NCI-H510A treated with DMSO at 0.1 percent for 48 hours (cell line): ENCODE results near the gene PCDH9.

Experiments
- DNase-seq: peaks from one replicate; lab custom pipeline; 2025; lab: John Stamatoyannopoulos, UW

The PCDH9 gene

DNA sequence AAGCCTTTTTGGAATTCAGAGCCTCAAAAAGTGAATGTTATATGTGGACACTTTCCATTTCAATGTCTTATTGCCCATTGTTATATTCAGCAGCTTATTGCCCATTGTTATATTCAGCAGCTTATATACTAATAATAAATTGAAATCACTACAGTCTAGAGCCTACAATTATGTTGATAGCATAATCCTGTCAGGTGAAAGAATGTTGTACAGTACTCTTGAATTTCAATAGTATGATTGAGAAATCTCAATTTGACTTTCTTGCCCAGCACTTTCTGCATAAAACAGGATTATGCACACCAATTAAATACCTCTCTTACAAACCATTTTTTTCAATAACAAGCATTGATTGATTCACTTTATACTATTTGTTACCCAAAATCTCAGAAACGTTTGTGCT, 260.8 kb downstream of the PCDH9 start:
- no peak for DNase-seq

DNA sequence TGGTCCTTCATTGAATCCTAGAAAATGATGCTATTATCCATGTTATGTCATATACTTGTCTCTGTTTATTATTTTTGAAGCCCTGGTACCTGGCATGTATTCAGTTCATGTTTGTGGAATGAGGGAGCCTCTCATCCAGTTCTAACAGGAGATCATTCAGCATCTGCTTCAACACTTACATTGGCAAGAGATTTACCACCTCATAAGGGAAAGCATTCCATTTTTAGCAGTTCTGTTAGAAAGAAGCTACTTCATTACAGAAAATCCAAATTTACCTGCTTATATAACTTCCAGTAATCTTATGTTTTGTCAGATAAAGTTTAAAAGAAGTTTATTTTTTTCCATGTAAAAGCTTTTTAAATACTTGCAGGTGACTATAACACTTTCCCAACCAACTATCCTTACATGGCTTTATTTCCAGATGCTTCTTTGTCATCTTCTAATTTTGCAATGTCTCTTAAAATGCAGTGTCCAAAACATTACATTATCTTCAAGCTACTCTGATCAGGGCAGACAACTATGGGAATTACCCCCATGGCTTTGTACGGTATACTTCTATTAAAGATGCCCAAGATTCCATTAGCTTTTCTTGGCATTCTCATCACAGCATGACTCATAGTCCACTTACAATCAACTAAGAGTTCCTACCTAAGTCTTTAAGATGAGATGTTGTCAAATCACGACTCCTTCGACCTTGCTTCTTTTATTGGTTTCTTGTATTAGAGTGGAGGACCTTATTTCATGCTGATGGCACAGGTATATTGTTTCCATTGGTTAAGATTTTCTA, 262.1 kb downstream of the PCDH9 start:
- no peak for DNase-seq

DNA sequence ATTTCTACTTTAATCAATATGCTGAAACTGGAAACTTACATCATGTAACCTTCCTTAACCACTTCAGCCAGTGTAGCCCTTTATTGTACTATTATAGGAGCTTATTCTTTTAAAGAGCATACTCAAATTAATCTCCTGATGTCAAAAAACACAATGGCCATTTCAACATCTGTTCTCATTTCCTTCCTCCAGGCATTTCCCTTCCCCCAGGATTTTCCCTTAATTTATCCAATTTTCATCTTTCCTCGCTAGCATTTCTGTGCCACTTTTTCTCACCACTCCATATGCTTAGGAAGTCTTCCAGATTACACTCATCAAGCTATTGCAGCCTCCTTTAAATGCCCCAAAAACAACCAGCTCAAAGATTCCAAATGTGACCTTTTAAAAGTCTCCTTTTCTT, 265.0 kb downstream of the PCDH9 start:
- DNase-seq = no peak

DNA sequence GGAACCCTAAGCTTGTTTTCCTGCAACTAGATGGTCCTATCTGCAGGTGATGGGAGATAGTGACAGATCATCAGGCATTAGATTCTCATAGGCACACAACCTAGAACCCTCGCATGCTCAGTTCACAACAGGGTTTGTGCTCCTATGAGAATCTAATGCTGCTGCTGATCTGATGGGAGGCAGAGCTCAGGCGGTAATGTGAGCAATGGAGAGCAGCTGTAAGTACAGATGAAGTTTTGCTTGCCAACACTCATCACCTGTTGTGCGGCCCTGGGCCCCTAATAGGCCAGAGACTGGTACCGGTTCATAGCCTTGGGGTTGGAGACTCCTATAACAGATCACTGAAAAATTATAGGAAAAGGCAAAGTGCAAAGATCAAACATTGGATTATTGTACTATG, 267.2 kb downstream of the PCDH9 start:
- DNase-seq = no peak

DNA sequence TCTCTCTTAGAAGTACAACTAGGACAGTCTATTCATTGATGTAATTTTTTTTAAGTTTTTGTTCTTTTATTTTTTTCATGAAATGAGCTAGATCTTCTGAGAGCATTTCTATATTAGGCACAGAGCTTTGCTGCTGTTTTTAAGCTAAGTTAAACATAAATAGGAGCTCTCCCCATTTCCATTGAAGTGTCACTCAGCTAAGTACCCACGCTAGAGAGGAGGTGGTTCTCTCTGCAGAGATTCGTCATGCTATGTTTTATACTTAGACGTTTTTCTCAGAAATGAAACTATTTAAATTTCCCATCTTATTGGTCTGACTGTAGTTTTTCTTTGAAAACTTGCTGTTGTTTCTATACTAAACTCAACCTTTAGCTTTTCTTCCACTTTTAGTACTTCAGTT, 271.5 kb downstream of the PCDH9 start:
- DNase-seq = no peak

DNA sequence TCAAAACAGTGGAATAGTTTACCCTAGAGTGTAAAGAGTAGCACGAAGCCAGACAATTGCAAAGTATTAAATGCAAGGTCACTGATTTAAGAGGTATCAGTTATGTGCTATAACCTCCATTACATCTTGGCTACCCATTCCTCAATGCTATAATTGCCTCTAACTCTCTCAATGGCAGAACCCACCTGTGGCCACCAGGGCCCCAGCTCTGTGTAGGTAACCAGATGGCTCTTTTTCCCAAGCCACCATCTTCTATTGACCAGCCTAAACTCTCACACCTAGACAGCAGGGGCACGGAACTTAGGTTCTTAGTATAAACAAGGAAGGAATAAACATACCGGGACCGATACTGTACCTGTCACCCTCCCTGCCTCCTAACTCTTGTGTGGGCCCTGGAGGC, 277.6 kb downstream of the PCDH9 start:
- no peak for DNase-seq

DNA sequence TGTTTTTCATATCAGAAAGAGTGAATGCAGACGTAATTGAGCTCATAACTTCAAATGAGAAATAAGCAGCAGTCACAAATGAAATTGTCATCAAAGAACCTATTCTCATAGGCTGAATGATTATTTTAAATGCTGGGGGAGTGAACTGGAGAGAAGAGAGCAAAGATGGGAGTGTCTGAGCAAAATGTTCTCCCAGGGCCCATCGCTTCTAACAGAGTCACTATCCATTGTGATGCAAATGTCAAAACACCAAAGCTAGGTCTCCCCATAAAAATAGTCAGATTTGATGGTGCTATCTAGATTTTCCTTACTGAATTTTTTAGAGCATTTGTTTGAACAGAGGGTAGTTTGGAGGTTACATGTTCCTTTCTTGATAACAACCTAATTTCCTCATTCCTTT, 278.7 kb downstream of the PCDH9 start:
- DNase-seq = no peak

DNA sequence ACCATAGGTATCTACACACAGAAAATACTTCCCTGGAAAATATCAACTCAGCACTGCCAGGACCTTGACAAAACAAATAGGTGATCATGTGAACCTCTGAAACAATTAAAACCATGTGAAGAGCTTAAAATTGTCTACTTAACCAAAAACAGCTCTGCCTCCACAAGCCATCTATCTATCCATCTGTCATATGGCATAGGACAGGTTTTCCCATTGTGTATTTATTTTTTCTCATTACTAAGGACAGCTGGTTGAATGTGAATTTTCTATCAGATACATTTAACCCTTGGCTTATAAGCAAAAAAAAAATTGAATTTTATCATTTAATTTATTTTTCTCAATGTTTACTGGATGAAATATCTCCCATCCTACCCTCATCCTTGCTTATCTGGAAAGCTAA, 279.5 kb downstream of the PCDH9 start:
- no peak for DNase-seq

DNA sequence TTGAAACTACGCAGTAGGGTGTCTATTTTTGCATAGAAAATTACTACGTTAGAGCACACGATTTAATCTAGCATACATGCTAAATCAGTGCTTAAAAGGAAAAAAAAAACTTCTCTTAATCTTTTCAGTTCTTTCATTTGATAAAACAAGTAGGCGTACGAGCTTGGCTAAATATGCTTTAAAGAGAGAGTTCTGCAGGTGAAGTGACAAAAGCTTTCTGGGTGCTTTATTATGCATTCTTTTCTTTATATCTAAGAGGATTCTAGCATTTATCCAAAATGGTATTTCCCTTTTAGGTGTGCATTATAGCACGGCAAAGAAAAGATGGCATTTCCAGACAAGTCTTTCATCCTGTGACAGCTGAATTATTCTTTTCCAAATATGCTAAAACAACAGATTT, 281.2 kb downstream of the PCDH9 start:
- DNase-seq = no peak

DNA sequence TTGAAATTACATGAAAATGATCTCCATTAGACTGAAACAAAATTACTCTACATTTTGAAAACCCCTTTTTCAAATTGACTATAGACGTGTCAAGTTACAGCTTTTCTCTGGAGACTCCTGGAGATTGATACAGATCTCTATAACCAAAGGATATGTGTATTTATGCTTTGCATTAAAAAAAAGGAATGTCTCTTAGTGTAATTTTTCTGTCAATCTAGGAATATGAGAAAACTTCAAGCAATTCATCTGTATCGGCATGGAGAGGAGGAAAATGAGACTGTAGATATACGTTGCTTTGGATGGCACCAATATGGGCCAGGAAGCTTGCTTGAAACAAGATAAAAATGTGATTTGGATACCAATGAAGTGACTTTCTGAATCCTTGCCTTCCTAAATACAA, 286.6 kb downstream of the PCDH9 start:
- no peak for DNase-seq

DNA sequence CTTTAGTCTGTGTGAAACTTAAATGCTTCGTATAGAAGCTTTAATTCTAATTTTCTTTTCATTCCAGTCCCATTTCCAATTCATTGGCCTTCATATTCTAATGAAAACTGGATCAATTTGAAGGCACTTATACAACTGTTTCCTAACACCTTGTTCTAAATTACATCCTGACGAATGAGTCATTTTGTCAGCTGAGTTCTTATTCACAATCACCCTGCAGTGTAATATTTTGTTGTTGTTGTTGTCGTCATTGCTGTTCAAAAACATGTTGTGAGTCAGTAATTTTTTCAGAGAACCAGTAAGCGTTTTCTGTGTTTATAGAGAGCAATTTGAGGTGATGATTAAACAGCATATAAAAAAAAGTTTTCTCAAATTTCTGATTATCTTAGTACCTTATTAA, 290.0 kb downstream of the PCDH9 start:
- DNase-seq = no peak

DNA sequence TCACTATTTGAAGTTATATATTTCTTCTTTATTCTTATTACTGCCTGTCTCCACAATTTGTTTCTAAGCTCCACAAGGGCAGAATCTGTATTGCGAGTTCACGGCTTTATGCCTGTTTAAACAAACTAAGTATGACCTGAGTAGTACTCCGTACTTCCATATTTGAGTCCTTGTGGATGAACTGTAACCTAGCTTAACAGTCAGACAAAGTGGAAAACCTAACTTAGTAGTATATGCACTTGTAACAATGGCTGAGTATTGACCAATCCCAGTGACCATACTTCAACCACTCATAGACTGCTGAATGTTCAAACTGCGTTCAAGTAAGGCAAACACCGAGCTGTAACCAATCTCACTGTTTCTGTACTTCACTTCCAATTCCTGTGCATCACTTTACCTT, 292.7 kb downstream of the PCDH9 start:
- no peak for DNase-seq

DNA sequence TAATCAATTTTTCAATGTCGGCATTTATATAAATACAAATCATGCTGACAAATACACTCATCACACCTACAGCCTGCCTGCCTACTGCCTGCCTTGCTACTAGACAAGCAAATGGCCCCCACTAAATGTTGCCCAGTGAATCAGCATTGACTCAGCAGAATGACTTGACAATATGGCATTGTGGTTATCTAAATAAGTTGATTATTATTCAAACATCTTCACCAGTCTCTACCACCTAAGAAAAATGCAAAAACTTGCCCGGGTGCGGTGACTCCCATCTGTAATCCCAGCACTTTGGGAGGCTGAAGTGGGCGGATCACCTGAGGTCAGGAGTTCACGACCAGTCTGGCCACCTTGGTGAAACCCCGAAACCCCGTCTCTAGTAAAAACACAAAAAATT, 296.1 kb downstream of the PCDH9 start:
- DNase-seq = no peak

DNA sequence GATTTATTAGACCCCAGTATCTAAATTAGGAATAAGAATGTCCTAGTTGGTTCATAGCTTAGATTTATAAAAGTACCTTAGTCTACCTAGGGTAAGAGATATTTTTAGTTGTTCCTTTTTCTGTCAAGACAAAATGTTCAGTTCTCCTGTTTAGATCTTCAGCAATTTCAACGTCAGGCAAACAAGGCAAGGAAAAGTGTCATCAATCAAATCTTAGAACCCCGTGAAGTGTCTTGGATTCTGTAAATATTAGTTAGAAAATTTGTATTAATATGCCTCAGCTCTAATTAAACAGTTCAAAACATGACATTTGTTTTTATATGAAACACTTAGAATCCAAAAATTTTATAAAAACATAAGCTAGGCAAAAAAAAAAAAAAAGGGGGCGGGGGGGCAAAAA, 296.6 kb downstream of the PCDH9 start:
- DNase-seq = no peak

DNA sequence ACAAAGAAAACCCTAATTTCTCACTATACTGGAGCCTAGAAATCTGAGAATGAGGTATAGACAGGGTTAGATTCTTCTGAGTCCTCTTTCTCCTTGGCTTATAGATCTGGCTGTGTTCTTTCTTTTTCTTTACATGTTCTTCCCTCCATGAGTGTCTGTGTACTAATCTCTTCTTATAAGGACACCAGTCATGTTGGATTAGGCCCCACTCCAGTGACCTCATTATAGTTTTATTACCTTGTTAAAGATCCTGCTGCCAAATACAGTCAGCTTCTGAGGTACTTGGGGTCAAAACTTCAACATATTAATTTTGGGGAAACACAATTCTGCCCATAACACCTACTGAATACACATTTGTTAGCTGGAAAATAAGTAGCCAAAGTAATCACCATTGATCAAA, 302.6 kb downstream of the PCDH9 start:
- peak; percentile 53 for DNase-seq

DNA sequence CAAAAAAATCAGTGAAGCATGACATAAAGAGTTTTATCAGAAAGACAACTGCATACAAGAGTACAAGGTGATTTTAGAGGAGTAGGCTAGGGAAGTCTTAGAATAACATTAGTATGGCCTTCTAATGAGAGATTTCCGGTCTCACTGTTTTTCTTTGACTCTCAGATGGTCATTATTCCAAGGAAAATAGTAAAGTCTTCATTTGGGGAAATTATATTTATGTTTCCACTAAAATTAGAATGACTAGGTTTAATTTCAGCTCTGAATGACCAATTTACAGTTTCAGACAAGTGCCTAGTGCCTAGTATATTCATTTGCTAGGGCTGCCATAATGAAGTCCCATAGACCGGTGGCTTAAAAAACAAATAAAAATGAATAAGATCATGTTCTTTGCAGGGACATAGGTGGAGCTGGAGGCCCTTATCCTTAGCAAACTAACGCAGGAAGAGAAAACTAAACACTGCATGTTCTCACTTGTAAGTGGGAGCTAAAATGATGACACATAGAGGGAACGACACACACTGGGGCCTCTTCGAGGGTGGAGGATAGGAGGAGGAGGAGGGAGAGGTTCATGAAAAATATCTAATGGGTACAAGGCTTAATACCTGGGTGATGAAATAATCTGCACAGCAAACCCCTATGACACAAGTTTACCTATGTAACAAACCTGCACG, 303.1 kb downstream of the PCDH9 start:
- peak; percentile 31 for DNase-seq

DNA sequence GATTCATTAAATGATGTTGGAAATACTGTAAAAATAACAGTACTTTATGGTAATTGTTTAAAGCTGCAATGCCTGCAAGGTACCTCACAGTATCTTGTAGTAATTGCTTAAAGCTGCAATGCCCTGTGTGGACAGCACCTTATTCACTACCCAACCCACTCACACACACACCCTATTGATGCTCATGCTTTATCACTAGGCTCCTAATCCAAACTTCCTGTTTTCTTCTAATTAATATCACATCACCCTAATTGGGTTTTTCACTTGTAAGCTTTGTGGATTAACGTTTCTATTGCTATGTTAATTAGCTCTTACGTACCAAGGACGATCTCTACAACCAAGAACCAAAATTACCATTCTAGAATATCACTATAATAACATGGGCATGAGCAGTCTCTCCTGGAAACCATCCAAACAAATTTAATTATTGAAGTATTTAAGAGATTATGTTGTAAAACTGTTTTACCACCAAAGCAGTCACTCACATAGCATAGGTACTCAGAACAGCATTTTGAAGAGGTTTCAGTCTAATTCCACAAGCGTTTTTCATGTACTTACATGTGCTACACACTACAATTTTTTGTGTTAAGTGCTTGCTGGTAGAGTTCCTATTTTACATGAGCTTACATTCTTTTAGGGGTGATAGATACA, 303.8 kb downstream of the PCDH9 start:
- no peak for DNase-seq

DNA sequence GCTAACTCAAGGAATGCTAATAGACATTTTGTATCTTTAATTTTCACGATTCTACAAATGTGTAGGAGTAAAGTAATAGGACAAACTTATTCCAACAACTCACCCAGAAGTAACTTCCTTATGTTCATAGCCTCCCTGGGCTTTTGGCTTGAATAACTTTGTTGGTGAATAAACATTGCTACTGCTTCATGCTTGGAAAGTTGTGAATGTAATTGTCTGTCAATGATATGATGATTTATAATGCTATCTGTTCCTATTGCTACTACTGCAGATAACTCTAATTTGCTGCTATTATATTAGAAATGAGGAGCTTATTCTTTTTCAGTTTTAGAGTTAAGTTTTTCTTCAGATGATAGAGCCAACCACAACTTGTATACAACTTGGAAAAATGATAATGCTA, 307.7 kb downstream of the PCDH9 start:
- DNase-seq = no peak

DNA sequence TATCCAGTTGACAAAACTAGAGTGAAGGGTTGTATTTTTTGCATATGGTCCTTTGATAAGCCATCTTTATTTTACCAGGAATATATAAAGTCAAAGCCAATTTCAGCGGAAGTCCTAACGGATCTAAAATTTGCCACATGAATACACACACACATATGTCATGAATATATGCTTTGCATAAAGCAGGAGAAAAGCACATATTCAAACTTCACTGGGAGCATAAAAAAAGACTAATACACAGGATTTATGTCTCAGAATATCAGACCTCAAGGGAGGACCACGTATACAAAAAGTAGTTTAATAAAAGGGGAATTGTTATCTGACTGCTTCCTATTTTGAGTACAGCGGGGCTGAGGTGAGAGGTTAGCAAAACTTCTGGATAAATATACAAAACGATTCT, 308.7 kb downstream of the PCDH9 start:
- no peak for DNase-seq

DNA sequence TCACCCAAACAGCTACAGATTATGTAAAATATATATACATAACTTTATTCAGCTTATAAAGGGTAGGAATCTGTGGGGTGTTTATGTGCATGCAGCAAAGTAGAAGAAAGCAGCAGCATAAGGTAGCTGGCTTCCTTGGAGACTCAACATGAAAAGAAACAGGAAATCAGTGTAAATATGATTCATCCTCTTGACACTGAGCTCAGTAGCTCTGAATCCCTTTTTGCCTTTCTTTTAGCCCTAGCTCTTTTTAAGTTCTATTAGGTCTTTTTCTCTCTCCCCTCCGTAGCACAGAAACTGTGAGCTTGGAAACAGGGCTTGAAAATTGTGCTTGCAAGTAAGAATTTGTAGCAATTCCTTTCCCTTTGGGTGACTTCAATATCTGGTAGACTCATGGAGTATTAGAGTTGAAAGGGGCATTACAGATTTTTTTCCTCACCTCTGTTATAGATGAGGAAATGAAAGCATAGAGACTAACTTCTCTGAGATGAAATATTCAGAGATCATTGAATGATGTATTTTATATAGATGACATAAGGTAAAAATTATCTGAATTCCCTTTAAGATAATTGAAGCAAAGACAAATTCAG, 314.4 kb downstream of the PCDH9 start:
- no peak for DNase-seq

DNA sequence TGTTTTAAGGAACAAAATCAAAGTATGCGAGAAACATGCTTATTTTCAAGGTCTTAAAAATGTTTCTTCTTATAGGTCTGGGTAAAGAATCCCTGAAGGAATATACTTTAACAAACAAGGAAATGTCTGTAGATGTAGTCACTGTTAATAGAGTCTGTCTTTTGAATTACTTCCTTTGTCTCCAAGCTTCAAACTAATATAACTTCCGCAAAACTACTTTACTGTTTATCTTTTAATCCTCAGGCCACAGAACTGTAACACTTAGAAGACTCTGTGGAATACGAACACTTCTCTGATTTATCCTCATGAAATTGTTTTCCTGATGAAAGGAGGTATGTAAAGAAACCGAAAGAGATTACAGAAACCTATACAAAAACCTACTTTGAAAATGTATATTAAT, 316.0 kb downstream of the PCDH9 start:
- DNase-seq = no peak

DNA sequence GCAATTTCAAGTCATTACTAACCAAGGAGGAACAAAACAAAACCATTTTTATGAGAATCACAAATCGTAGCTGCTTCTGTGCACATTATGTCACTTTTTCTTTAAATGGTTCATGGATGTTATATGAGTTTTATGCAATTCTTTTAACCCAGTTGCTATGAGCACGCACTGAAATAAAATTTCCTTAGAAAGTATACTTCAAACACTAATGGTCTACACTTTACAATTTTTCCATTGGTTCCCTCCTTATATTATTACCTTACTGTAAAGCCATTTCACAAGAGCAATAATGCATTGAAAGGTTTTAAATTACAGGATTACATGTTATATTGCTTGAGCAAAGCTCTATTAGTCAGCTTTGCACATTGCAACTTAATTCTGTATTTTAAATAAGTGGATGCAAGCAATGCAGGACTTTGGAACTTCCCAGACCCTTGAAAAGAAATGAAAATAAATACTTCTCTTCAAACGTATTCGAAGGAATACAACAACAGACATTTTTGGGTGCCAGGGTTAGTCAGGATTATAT, 318.7 kb downstream of the PCDH9 start:
- DNase-seq = no peak

DNA sequence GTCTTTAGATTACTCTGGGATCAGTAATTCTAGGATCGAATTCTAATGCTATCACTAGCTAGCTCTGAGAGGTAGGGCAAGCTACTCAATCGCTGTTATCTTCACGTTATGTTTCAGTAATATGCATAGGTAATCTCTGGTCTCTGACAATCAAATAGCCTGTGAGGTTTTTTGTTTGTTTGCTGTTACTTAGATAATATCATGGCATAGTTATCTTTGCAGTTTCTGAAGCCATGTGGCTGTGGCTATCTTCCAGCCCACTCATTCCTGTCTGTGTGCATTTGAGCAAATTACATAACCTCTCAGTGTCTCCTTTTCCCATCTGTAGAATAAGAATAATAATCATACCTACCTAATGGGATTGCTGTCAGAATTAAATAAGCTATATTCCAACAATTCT, 330.2 kb downstream of the PCDH9 start:
- DNase-seq = no peak
